ENCODE measurements around the gene HCFC2.

The HCFC2 gene

GRCh38 chr12:104079024-104079423, 14.7 kb downstream of the HCFC2 start:
- Histone ChIP-seq H3K27ac (no peak overlapping the region), H3K27me3 (ENCODE audit: insufficient read depth, low read depth, severe bottlenecking) (no peaks in the 10 kb centered on the region), H3K9me3 (ENCODE audit: severe bottlenecking) (no peaks in the 10 kb centered on the region), H3K36me3 (peaks cover 38% of the 10 kb centered on the region), H3K4me3 (ENCODE audit: low read depth, low read length) (no peak overlapping the region)
- TF ChIP-seq CTCF (IDR thresholded peaks at IDR 0.05; ENCODE audit: low read depth, low read length) = no peak
- DNase-seq = no peak

- Histone ChIP-seq H3K27ac (no peak overlapping the region), H3K36me3 (peaks cover 37% of the 10 kb centered on the region), H3K27me3 (ENCODE audit: insufficient read depth, low read depth, severe bottlenecking) (no peaks in the 10 kb centered on the region), H3K4me3 (ENCODE audit: low read depth, low read length) (no peak overlapping the region), H3K9me3 (ENCODE audit: severe bottlenecking) (no peaks in the 10 kb centered on the region)
- TF ChIP-seq CTCF (IDR thresholded peaks at IDR 0.05; ENCODE audit: low read depth, low read length) = no peak
- DNase-seq = no peak
Measured at GRCh38 chr12:104080764-104081163, 16.4 kb downstream of the HCFC2 start.

GRCh38 chr12:104083769-104084475, 19.6 kb downstream of the HCFC2 start:
- TF ChIP-seq CTCF (IDR thresholded peaks at IDR 0.05; ENCODE audit: low read depth, low read length) = no peak
- H3K36me3 ChIP-seq = peaks cover 63% of the 10 kb centered on the region

GRCh38 chr12:104090685-104091084, 26.4 kb downstream of the HCFC2 start:
- TF ChIP-seq CTCF (IDR thresholded peaks at IDR 0.05; ENCODE audit: low read depth, low read length) = no peak
- peaks cover 51% of the 10 kb centered on the region for H3K36me3 ChIP-seq
- no peak overlapping the region for H3K27ac ChIP-seq
- H3K9me3 ChIP-seq (ENCODE audit: severe bottlenecking) = no peaks in the 10 kb centered on the region
- no peaks in the 10 kb centered on the region for H3K27me3 ChIP-seq (ENCODE audit: insufficient read depth, low read depth, severe bottlenecking)
- no peak overlapping the region for H3K4me3 ChIP-seq (ENCODE audit: low read depth, low read length)
- DNase-seq = no peak

More at GRCh38 chr12:104083769-104084475, 19.6 kb downstream of the HCFC2 start:
- Histone ChIP-seq H3K27ac (no peak overlapping the region), H3K4me3 (ENCODE audit: low read depth, low read length) (no peak overlapping the region), H3K9me3 (ENCODE audit: severe bottlenecking) (no peaks in the 10 kb centered on the region), H3K27me3 (ENCODE audit: insufficient read depth, low read depth, severe bottlenecking) (no peaks in the 10 kb centered on the region)
- DNase-seq = no peak

GRCh38 chr12:104091136-104091535, 26.8 kb downstream of the HCFC2 start:
- TF ChIP-seq CTCF (IDR thresholded peaks at IDR 0.05; ENCODE audit: low read depth, low read length) = no peak

GRCh38 chr12:104094284-104094683, 30.0 kb downstream of the HCFC2 start:
- no peak for TF ChIP-seq CTCF (IDR thresholded peaks at IDR 0.05; ENCODE audit: low read depth, low read length)
- H3K27ac ChIP-seq = no peak overlapping the region
- peaks cover 50% of the 10 kb centered on the region for H3K36me3 ChIP-seq
- no peaks in the 10 kb centered on the region for H3K27me3 ChIP-seq (ENCODE audit: insufficient read depth, low read depth, severe bottlenecking)
- DNase-seq = no peak
- H3K4me3 ChIP-seq (ENCODE audit: low read depth, low read length) = no peak overlapping the region
- H3K9me3 ChIP-seq (ENCODE audit: severe bottlenecking) = no peaks in the 10 kb centered on the region

More at GRCh38 chr12:104091136-104091535, 26.8 kb downstream of the HCFC2 start:
- no peak for DNase-seq
- H3K27me3 ChIP-seq (ENCODE audit: insufficient read depth, low read depth, severe bottlenecking) = no peaks in the 10 kb centered on the region
- H3K27ac ChIP-seq = no peak overlapping the region
- H3K36me3 ChIP-seq = peaks cover 50% of the 10 kb centered on the region
- no peaks in the 10 kb centered on the region for H3K9me3 ChIP-seq (ENCODE audit: severe bottlenecking)
- H3K4me3 ChIP-seq (ENCODE audit: low read depth, low read length) = no peak overlapping the region

Data from WERI-Rb-1 (cell line).